Smooth muscle cell (in vitro differentiated cells): ENCODE data around the gene TM9SF4. TPM values are rescaled to one million over a fixed set of nuclear protein-coding genes. Genes with fewer than 3 reads are reported as not detected.
A peak's percentile ranks its signal among the peaks of the same experiment; 100 is the strongest.
"Not testable (repeated sequence)": the region's sequence is repeated elsewhere in the genome, so short reads cannot be mapped to it uniquely, and the experiment has no call there.

Experiments
- DNase-seq: peaks from one replicate; lab custom pipeline; 2025; ENCODE audit not compliant: unreplicated experiment; lab: John Stamatoyannopoulos, UW
- H2AFZ ChIP-seq: fragments of 200-600 bp; sonication (generic); 2 replicates; pipeline ENCODE4 v1.6.0; 2016; ENCODE audit warnings: antibody characterized with exemption, low read depth, mild to moderate bottlenecking
- H3F3A ChIP-seq: fragments of 200-600 bp; sonication (generic); 2 replicates; pipeline ENCODE4 v1.6.0; 2017; ENCODE audit warnings: antibody characterized with exemption, low read depth
- H3K27ac ChIP-seq: fragments of 200-600 bp; sonication (generic); 2 replicates; pipeline ENCODE4 v1.5.1; 2016; ENCODE audit warnings: low read depth, mild to moderate bottlenecking
- H3K27me3 ChIP-seq: fragments of 200-600 bp; sonication (generic); 2 replicates; pipeline ENCODE4 v1.6.1; 2016; ENCODE audit warnings: low read depth, mild to moderate bottlenecking
- H3K36me3 ChIP-seq: fragments of 200-600 bp; sonication (generic); 2 replicates; pipeline ENCODE4 v1.5.1; 2016; ENCODE audit warnings: low read depth
- H3K4me1 ChIP-seq: fragments of 200-600 bp; sonication (generic); 2 replicates; pipeline ENCODE4 v1.5.1; 2016; ENCODE audit warnings: low read depth
- H3K4me2 ChIP-seq: fragments of 200-600 bp; sonication (generic); 2 replicates; pipeline ENCODE4 v1.6.0; 2016; ENCODE audit warnings: mild to moderate bottlenecking
- H3K4me3 ChIP-seq: fragments of 200-600 bp; sonication (generic); 2 replicates; pipeline ENCODE4 v1.5.1; 2016; ENCODE audit warnings: mild to moderate bottlenecking
- H3K79me2 ChIP-seq: fragments of 200-600 bp; sonication (generic); 2 replicates; pipeline ENCODE4 v1.6.0; 2016; ENCODE audit warnings: low read depth, mild to moderate bottlenecking
- H3K9ac ChIP-seq: fragments of 200-600 bp; sonication (generic); 2 replicates; pipeline ENCODE4 v1.6.0; 2016; ENCODE audit warnings: low read depth
- H3K9me3 ChIP-seq: fragments of 200-600 bp; sonication (generic); replicated peaks from 2 replicates; pipeline ENCODE4 v1.5.1; 2016; ENCODE audit warnings: low read depth
- H4K20me1 ChIP-seq: fragments of 200-600 bp; sonication (generic); 2 replicates; pipeline ENCODE4 v1.6.0; 2016; ENCODE audit warnings: low read depth
- CTCF ChIP-seq: fragments of 200-600 bp; sonication (generic); IDR thresholded peaks from 2 replicates; pipeline ENCODE4 v1.5.1; 2017; ENCODE audit warnings: borderline replicate concordance, mild to moderate bottlenecking, antibody characterized with exemption; ENCODE audit not compliant: insufficient read depth, poor library complexity, severe bottlenecking
- WGBS: methylation state at CpG from one replicate; pipeline ENCODE4 v1.1.7; 2016; ENCODE audit warnings: low lambda C conversion rate; 5-methylcytosine and 5-hydroxymethylcytosine counted together
- polyA plus RNA-seq: library from polyadenylated mRNA; unstranded; fragments of >200 nt; fragmentation: Nextera tagmentation; extraction: Ambion mirVana; gene quantifications from 2 replicates; pipeline ENCODE4 v1.2.1, GENCODE V29; 2016
- total RNA-seq: library from RNA; depleted of rRNA; stranded (reverse); fragments of >200 nt; gene quantifications from 2 replicates; pipeline ENCODE4 v1.2.3, GENCODE V29; 2014

Gene TM9SF4
- total and polyA plus RNA-seq, 2 experiments from 2014 or later, result 59.2 to 90.2 TPM

- Histone ChIP-seq H3F3A (peaks cover 40% of the 10 kb centered on the region), H3K36me3 (peaks cover 6% of the 10 kb centered on the region), H4K20me1 (peaks cover 29% of the 10 kb centered on the region), H3K9me3 (no peaks in the 10 kb centered on the region), H3K79me2 (peaks cover 12% of the 10 kb centered on the region), H3K27ac (peak overlapping the region; percentile 74), H3K4me3 (no peak overlapping the region), H3K9ac (no peak overlapping the region), H3K4me2 (no peak overlapping the region), H3K4me1 (peaks cover 12% of the 10 kb centered on the region), H2AFZ (no peak overlapping the region), H3K27me3 (no peaks in the 10 kb centered on the region)
- no peak for DNase-seq
- WGBS, result 72% methylated on average over 6 of the region's 6 CpGs
- TF ChIP-seq CTCF, result no peak
Measured at GRCh38 chr20:32193996-32194395, 84.5 kb downstream of the TM9SF4 start.

- no peak overlapping the region for H3K4me3 ChIP-seq
- no peaks in the 10 kb centered on the region for H3K27me3 ChIP-seq
- no peak overlapping the region for H3K27ac ChIP-seq
- H4K20me1 ChIP-seq, result peaks cover 43% of the 10 kb centered on the region
- H3K4me1 ChIP-seq, result peaks cover 3% of the 10 kb centered on the region
- H3K79me2 ChIP-seq, result peaks cover 17% of the 10 kb centered on the region
- H3F3A ChIP-seq, result peaks cover 30% of the 10 kb centered on the region
- WGBS, result 95% methylated on average over 7 of the region's 7 CpGs
- no peak for DNase-seq
- H3K36me3 ChIP-seq, result peaks cover 9% of the 10 kb centered on the region
- no peak overlapping the region for H3K9ac ChIP-seq
- H3K4me2 ChIP-seq, result no peak overlapping the region
- H3K9me3 ChIP-seq, result no peaks in the 10 kb centered on the region
- H2AFZ ChIP-seq, result no peak overlapping the region
- TF ChIP-seq CTCF, result no peak
Measured at GRCh38 chr20:32195581-32195980, 86.1 kb downstream of the TM9SF4 start.

- not testable (repeated sequence) for H3K36me3 ChIP-seq, H3K9me3 ChIP-seq, DNase-seq, H3K27me3 ChIP-seq, H3K4me1 ChIP-seq, H3K4me3 ChIP-seq, H3K9ac ChIP-seq, H3K27ac ChIP-seq, H3K4me2 ChIP-seq, H2AFZ ChIP-seq
- 95% methylated on average over 11 of the region's 11 CpGs for WGBS
- Histone ChIP-seq H3K79me2 (peaks cover 28% of the 10 kb centered on the region), H4K20me1 (peaks cover 53% of the 10 kb centered on the region), H3F3A (peaks cover 21% of the 10 kb centered on the region)
Measured at GRCh38 chr20:32196613-32197012, 87.1 kb downstream of the TM9SF4 start.

GRCh38 chr20:32197136-32197535 is 87.6 kb downstream of the TM9SF4 start:
- not testable (repeated sequence) for H3K4me2 ChIP-seq, H3K4me1 ChIP-seq, DNase-seq, H2AFZ ChIP-seq, H3K27me3 ChIP-seq, H3K9me3 ChIP-seq, H3K9ac ChIP-seq, H3K36me3 ChIP-seq, H3K27ac ChIP-seq, H3K4me3 ChIP-seq
- Histone ChIP-seq H4K20me1 (peaks cover 59% of the 10 kb centered on the region), H3K79me2 (peaks cover 33% of the 10 kb centered on the region), H3F3A (peaks cover 16% of the 10 kb centered on the region)
- 94% methylated on average over 20 of the region's 20 CpGs for WGBS

GRCh38 chr20:32199006-32199405 is 89.5 kb downstream of the TM9SF4 start:
- Histone ChIP-seq H3F3A (peaks cover 8% of the 10 kb centered on the region), H3K79me2 (peaks cover 52% of the 10 kb centered on the region), H3K27me3 (no peaks in the 10 kb centered on the region), H3K9me3 (no peaks in the 10 kb centered on the region), H4K20me1 (peaks cover 77% of the 10 kb centered on the region), H3K9ac (no peak overlapping the region), H3K4me3 (no peak overlapping the region), H3K36me3 (peaks cover 9% of the 10 kb centered on the region), H3K27ac (no peak overlapping the region), H3K4me2 (no peak overlapping the region), H2AFZ (no peak overlapping the region), H3K4me1 (peaks cover 5% of the 10 kb centered on the region)
- DNase-seq, result no peak
- no peak for TF ChIP-seq CTCF
- WGBS, result 95% methylated on average over 4 of the region's 4 CpGs
